HG03378 (cell line): ENCODE data around the gene TMEM184B.

Experiments
- ATAC-seq: cut with Tn5 transposase; IDR thresholded peaks from one replicate; pipeline ENCODE4 v1.9.1; 2021; ENCODE audit warnings: mild to moderate bottlenecking, moderate library complexity; ENCODE audit not compliant: unreplicated experiment

The TMEM184B gene

GRCh38 chr22:38282397-38282796 lies 9.6 kb upstream of the TMEM184B start:
- ATAC-seq, result no peak

- no peak for ATAC-seq
Measured at GRCh38 chr22:38276166-38276565, 3.4 kb upstream of the TMEM184B start.

GRCh38 chr22:38273135-38273826 lies 471 bp upstream of the TMEM184B start:
- no peak for ATAC-seq

GRCh38 chr22:38271927-38272372 lies 860 bp downstream of the TMEM184B start:
- no peak for ATAC-seq

- no peak for ATAC-seq
Measured at GRCh38 chr22:38271101-38271500, 1.7 kb downstream of the TMEM184B start.

- no peak for ATAC-seq
Measured at GRCh38 chr22:38270091-38270992, 2.5 kb downstream of the TMEM184B start.

- no peak for ATAC-seq
Measured at GRCh38 chr22:38269466-38269865, 3.3 kb downstream of the TMEM184B start.

GRCh38 chr22:38267086-38267485 lies 5.7 kb downstream of the TMEM184B start:
- no peak for ATAC-seq

- ATAC-seq, result no peak
Measured at GRCh38 chr22:38266120-38266519, 6.7 kb downstream of the TMEM184B start.

GRCh38 chr22:38264322-38264843 lies 8.4 kb downstream of the TMEM184B start:
- no peak for ATAC-seq

- ATAC-seq, result no peak
Measured at GRCh38 chr22:38262051-38262795, 10.6 kb downstream of the TMEM184B start.

GRCh38 chr22:38260761-38261681 lies 11.8 kb downstream of the TMEM184B start:
- ATAC-seq, result no peak

GRCh38 chr22:38259370-38259769 lies 13.4 kb downstream of the TMEM184B start:
- no peak for ATAC-seq

- no peak for ATAC-seq
Measured at GRCh38 chr22:38258895-38259294, 13.9 kb downstream of the TMEM184B start.

GRCh38 chr22:38257650-38258250 lies 15.1 kb downstream of the TMEM184B start:
- ATAC-seq, result no peak

GRCh38 chr22:38257181-38257580 lies 15.6 kb downstream of the TMEM184B start:
- no peak for ATAC-seq

GRCh38 chr22:38255697-38256096 lies 17.1 kb downstream of the TMEM184B start:
- no peak for ATAC-seq

GRCh38 chr22:38251341-38251692 lies 21.5 kb downstream of the TMEM184B start:
- ATAC-seq, result no peak

- ATAC-seq, result no peak
Measured at GRCh38 chr22:38250643-38251340, 22.0 kb downstream of the TMEM184B start.
